Measurements from ENCODE around the gene PIGM.

DNA sequence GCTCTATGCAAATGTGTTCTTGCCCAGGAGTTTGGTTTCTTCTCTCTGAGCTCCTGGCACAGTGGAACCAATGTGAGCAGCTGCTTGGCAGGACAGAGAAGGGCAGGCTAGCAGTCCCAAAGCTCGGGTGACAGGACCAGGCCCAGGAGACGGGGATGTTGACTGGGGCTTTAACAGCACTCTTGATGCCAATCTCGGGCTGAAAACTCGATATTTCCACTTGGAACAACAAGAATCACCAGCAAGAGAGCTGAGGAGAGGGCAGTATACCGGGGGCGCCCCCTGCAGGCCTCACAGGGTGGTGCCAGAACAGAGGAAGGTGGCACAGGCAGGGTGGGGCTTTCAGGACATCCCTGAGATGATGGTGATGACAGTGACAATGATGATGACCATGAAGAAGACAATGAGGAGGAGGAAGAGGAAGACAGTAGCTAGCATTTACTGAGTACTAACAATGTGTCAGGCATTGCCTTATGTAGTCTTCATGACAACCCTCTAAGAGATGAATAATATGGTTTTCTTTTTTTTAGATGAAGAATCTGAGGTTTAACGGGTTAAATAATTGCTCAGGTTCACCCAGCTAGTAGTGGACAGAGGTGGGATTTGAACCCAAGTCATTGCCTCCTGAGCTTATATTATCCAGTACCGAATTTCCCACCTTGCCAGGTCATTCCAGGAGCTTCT is 46.9 kb upstream of the PIGM start:
- TF ChIP-seq EZH2 (IDR thresholded peaks at IDR 0.05) (no peak), POLR2AphosphoS5 (IDR thresholded peaks at IDR 0.05; ENCODE audit: borderline replicate concordance, low read depth, low read length) (no peak)
